GM21619 (cell line): Measurements from ENCODE around the gene DHRS13.
"Not testable (repeated sequence)": the region's sequence is repeated elsewhere in the genome, so short reads cannot be mapped to it uniquely, and the experiment has no call there.

Experiments used
- ATAC-seq: cut with Tn5 transposase; IDR thresholded peaks from one replicate; pipeline ENCODE4 v1.9.1; 2021; ENCODE audit not compliant: unreplicated experiment

DHRS13 gene

DNA sequence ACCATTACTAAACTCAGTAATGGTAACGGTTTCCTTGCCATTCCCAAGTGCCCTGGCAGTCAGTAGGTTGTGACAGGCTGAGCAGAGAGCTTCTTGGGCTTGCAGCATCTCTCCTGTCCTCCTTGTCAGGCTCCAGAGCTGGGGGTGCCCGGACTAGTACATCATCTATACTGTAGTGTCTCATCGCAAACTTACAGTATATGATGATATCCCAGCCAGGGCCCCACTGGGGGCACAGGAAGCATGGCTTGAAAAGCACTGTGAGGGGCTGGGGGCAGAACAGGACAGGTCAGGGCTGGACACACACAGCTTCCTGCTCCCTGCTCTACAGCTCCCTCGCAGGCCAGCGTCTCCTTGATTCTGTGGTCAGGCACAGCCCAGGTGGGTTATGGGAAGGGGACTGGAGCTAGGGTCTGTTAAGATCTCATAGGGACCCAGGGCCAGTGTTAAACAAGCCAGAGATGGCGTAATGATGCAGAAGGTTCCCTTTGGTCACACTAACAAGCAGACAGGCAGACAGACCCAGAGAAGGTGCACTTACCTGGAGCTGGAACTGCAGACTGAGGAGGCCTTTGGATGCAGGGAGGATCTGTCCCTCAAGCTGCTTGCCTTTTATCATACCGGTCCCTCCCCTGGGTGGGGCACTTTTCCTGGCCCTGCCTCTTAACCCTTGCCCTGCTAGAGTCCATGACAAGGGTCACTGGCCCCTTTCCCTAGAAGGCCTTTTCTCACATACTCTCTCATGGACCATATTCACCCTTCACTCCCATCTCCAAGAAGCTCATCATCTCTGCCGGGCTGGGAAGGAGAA is 41.3 kb downstream of the DHRS13 start:
- no peak for ATAC-seq

- ATAC-seq, result no peak
Observed at GRCh38 chr17:28860363-28860808, 42.5 kb downstream of the DHRS13 start.

DNA sequence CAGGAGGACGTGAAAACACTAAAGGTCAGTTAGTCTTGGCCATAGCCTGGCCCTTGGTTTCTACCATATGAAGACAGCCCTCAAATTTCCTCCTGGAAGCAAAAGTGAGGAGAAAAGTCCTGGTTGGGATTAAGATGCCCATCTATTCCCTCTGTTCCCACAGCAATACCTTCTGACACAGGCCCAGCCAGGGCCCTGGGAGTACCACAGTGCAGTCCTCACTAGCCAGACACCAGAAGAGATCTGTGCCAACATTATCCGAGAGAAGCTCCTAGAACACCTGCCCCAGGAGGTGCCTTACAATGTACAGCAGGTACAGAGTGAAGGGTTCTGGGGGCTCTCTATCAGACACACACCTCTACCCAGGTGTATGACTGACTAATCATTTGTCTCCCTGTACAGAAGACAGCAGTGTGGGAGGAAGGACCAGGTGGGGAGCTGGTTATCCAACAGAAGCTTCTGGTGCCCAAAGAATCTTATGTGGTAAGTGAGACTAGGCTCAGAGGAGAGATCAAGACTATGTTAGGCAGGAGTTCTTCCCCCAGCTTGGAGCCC is 44.0 kb downstream of the DHRS13 start:
- ATAC-seq, result no peak

DNA sequence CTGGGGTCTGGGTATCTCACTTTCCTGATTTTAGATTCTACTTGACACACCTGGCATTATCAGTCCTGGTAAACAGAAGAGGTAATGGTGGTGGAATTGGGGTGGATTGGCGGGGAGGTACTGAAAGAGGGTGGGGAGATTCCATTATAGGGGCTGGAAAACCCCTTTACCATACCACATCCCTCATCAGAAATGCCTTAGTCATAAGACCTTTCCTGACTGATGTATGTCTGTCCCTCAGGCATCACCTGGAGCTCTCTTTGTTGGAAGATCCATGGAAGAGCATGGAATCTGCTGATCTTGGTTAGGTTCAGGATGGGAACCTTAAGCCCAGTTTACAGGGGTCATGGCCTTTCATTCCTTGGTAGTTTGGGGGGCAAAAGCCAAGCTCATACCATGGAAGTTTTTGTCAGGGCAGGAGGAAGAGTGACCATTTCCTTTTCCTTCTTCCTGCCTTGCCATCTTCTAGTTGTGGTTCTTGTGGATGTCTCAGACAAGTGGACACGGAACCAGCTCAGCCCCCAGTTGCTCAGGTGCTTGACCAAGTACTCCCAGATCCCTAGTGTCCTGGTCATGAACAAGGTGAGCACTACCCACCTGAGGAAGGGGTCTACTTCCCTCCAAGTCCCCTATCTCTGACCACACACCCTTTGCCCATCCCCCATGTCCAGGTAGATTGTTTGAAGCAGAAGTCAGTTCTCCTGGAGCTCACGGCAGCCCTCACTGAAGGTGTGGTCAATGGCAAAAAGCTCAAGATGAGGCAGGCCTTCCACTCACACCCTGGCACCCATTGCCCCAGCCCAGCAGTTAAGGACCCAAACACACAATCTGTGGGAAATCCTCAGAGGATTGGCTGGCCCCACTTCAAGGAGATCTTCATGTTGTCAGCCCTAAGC is 44.7 kb downstream of the DHRS13 start:
- no peak for ATAC-seq

DNA sequence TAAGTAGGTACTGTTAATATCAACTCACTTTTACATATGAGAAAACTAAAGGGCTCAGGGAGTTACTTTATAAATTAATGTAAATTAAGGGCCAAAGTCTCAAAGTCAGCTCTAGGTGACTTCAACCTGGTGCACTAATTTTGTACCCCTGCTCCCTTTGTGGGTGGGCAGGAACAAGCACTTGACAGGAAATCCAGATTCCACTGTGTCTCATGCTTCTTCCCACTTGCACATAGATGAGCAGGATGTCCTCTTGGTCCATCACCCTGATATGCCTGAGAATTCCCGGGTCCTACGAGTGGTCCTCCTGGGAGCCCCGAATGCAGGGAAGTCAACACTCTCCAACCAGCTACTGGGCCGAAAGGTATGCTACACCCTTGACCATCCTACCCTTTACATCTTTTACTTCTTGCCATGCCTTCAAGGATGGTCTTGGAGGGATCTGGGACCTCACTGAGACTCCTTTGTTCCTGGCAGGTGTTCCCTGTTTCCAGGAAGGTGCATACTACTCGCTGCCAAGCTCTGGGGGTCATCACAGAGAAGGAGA is 46.8 kb downstream of the DHRS13 start:
- no peak for ATAC-seq

- no peak for ATAC-seq
Observed at GRCh38 chr17:28855336-28855679, 47.6 kb downstream of the DHRS13 start.

GRCh38 chr17:28854457-28855335 is 48.2 kb downstream of the DHRS13 start, which contains the start of gene ERAL1:
TSS of gene ERAL1 (plus strand) at chr17:28855016. CDS start at chr17:28855035, 19 bp downstream.
- peak; percentile 96 for ATAC-seq

- no peak for ATAC-seq
Observed at GRCh38 chr17:28853295-28853694, 49.6 kb downstream of the DHRS13 start.

- no peak for ATAC-seq
Observed at GRCh38 chr17:28849281-28849680, 53.6 kb downstream of the DHRS13 start.

GRCh38 chr17:28848667-28849066 is 54.2 kb downstream of the DHRS13 start:
- ATAC-seq, result not testable (repeated sequence)
